NOMO-1 treated with dmso at 0.1 percent for 144 hours (cell line): ENCODE results near the gene CSDE1.

Experiments
- DNase-seq: peaks from one replicate; lab custom pipeline; 2025; ENCODE audit not compliant: unreplicated experiment; lab: John Stamatoyannopoulos, UW

CSDE1 gene

DNA sequence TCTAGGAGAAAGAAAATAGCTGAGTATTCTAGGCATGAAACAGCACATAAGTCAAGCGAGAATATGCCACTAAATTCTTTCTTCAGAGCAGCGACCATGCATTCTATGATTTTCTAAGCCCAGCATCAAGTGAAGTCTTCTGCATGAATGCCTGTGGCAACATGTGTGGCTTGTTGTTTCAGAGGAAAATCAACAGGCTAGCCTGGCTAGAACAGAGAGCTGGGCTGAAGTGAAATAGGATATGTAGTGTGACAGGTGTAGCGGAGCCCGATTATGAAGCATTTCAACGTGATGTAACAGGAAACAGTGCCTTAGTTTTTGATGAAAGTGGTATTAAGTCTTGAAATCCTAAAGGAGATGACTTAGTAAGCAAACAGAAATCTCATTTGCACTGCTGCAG is 7.0 kb downstream of the CSDE1 start:
- DNase-seq, result no peak

DNA sequence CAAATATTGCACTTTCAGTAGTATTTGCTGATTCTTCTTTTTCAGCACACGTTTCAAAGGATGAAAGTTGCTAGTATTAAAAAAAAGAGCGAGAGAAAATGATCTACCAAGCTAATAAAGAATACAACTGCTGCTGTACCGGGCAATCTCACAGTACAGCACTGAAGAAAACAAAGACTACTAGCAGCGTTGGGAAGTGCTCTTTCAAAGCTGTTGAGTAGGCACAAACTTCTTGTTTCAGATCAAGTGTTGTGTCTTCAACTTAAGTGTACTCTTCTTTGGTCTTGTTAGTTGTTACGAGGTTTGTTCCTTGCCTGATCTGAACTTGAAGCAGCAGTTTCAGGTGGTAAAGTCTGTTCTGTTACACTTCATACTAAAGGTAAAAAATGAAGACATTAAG is 7.9 kb downstream of the CSDE1 start:
- DNase-seq, result no peak

DNA sequence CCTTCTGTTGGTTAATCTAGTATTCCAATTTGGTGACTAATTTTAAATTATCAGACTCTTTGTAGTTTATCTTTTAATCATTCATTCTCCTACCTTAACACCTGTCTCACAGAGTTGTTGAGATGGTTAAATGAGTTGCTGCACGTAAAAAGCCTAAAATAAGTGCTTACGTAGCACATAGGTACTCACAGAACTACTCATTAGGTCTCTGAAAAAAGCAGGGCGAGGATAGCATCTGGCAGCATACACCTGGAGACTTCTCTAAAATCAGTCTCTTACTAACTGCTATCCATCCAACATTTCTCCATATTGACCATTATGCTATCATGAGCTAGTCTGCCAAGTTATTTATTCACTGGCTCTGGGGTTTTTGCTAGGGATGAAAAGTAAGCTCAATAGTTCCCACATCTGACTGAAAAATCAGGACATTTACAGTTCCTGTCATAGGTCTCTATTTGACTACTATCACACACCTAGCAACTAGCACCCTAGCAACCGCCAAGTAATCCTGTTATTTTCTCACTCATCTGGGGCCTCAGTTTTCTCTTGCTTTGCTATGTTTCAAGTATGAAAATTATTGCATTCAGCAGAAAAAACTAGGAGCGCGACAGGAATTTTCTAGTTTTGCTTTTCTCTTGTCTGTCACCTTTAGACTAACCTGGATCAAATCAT is 11.2 kb downstream of the CSDE1 start:
- no peak for DNase-seq

DNA sequence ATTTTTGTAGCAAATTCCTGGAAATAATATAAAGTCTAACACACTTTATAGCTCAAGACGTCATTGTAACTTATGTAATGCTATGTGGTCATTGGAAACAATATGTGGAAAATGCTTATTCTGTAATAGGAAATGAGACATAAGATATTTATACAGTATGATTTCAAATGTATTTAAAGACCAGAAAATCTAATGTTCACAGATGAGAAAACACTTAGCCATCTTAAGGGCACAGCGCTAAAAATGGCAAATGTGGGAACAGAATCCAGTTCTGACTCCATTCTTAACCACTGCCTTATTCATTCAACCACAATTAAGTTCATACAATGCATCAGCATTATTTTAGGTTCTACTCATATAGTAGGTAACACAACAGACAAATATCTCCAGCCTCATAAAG is 12.5 kb downstream of the CSDE1 start:
- DNase-seq, result no peak

DNA sequence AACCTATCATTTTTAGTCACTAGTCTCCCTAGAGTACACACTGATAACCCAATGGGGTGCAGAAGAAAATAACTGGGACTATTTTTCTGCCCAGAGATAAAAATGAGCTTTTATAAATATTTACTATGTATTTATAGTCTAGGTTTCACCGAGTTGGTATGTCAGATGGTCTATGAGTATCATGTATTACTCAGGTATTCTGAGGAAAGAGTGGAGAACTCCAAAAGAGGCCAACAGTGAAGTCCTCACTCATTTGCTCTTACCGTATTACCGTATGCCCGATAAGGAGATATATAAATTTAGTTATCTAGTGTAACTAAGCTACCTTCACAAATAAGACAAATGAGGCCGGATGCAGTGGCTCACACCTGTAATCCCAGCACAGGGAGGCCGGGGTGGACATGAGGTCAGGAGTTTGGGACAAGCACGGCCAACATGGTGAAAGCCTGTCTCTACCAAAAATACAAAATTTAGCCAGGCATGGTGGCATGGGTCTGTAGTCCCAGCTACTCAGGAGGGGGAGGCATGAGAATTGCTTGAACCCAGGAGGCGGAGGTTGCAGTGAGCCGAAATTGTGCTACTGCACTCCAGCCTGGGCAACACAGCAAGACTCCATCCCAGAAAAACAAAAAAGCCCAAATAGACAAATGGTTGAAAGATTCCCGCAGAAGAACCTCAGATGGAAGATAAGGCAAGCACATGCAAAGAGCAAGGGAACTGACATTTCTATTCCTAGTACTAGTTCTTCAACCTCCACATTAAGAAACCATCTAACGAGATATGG is 15.6 kb downstream of the CSDE1 start:
- DNase-seq, result no peak

DNA sequence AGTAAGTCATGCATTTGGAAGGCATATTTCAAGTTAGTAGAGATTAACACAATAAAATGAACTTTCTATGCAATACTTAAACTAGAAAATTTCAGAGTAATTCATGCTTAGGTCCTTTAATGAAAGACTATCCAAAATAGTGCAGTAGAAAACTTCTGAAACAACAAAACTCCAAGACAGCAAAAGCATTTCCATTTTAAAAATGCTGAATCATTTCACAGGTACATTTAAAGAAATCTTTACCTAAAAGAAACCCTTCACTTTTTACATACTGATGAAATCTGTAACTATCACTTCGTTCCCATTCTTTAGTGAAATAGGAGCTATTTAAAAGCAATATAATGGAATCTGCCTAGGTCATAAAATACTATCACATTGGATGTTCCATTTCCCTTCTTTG is 17.5 kb downstream of the CSDE1 start:
- no peak for DNase-seq

DNA sequence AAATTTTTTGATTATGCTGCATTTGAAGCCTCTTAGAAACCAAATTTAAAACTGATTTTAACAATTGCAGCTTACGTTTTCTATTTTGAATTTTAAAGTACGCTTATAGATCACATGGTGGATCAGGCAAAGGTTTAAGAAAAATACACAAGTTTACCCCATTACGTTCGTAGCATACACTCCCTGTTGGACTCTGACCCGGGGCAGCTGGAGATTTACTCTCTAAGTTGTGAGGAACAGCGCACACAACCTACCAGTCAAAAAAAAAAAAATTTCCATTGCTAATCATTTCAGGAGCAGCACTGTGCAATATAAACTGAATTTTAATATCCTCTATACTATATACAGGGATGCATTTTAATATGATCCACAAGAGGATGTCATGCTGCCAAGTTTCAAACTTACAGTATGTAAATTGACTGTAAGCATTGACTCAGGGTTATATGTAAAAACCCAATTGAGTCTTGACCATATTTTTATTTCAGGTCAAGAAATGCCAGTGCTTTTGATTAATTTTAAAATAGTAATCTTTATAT is 20.4 kb downstream of the CSDE1 start:
- no peak for DNase-seq

DNA sequence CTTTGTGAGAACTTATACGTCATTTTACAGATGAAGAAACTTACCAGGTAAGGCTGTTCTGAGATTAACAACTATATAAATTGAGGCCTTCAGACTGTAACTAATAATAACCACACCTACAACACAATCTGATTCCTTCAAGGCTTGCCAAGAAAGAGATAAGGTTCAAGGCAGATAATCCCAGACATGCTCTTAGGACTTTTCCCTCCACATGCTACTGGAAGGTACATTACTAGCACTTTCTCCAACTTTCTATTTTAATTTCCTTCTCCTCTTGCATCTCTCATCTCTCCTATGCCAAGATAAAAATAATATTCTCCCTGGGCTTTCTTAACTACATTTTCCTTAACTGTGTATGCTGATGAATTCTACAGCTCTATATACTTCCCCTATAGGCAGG is 22.3 kb downstream of the CSDE1 start:
- DNase-seq, result no peak

DNA sequence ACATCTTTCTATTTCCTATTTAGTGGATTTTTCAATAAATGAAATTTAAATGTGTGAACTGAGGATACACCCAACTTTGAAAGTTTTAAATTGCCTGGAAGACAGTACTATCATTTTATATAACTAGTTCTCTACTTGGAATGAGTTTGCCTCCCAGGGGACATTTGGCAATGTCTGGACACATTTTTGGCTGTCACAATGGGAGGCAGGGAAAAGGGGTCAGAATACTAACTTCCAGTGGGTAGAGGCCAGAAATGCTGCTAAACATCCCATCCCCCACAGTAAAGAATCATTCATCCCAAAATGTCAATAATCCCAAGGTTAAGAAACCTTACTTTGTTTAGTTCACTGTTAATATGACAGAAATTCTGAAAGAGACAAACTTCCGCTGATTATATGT is 28.0 kb downstream of the CSDE1 start:
- DNase-seq, result no peak

DNA sequence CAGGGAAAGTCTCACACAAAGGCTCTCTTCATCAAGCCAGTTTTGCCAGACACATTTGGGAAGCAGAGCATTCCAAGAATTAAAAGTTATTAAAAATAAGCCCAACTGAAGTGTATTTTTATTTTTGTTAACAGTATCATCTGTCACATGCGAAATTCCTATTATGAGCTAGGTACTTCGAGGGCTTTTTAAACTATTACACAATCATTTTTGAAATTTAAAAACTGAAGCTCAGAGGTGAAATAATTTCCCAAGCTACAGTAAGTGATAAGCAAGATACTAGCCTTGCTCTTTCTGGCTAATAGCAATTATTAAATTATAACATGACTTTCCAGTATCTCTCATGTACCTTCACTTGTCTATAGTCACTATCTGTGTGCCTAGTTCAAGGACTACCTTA is 29.2 kb downstream of the CSDE1 start:
- no peak for DNase-seq

DNA sequence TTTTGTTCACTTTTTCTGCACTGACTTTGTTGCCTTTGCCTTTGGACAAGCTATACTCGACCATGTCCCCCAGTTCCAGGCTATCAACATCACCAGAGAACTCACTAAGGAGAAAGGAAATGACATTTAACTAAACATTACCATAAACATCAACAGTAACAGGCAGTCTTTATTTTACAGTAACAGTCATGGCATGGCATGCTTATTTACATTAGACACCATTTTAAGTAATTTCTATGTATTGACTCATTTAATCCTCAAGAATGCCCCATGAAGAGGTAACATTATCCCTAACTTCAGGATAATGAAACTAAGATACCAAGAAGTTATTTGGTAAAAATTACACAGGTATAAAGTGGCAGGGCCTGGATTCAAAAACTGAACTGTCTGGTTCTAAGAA is 32.6 kb downstream of the CSDE1 start:
- DNase-seq, result no peak

DNA sequence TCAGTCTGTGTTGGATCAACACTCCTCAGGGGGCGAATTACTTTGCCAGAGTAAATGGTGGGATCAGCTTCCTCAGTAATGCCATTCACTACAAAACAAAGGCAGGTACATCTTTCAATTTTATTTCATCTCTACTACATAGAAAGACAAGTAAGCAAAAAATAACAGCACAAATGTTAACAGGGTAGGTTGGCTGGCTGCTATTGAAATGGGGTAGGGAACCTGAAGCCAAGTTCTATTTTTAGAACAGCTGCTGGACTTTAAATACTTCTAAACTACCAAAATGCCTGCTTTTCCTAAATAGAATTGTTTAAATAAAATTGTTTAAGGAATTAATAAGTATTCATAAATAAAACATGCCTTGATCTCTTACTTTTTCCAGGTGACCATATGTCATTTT is 33.9 kb downstream of the CSDE1 start:
- no peak for DNase-seq

DNA sequence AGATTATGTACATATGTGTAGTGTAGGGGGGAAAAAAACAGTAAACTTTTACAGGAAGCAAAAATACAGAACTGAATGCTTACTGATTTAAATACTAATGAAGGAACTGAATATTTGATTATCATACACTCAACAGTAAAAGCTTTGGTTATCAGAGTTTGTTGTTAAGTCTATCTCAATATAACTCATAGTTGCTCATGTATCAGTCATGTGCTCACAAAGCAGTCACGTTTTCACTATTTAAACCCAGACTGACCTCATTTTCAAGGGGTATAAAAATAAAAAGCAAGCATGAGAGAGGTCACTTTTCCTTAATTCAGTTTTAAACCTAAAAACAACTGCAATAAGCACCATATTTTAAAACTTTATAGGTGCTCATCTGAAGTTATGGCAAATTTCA is 34.3 kb downstream of the CSDE1 start:
- DNase-seq, result no peak

DNA sequence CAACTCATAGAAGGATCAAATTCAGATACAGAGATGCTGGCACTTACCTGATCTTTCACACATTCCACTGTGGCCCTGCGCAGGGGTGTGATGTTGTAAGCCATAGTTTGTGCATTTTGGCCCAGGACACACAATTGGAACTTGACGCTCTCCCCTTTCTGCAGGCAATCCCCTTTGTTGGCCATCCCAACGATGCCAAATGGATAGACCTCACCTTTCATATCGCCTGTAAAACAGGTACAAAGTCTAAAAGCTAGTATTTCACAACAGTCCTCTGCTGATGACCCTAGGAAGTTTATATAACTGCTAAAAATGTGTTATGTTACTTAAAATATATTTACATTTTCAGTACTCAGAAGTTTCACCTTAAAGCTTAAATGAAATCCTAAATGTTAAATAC is 37.3 kb downstream of the CSDE1 start:
- no peak for DNase-seq

DNA sequence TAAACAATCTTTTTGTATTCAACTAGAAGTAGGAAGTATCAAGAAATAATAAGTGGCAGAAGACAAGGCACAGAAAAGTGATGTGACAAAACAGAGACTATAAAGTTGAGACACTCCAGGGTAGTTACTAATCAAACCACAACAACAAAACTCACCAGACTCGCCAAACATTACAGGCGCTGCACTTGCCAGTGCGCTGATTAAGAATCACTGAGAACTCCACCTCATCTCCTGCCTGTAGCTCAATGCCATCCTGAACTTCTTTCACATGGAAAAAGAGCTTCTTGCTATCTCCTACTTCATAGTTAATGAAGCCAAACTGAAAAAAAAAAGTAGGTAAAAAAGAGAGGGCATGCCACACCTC is 38.4 kb downstream of the CSDE1 start:
- DNase-seq, result no peak

DNA sequence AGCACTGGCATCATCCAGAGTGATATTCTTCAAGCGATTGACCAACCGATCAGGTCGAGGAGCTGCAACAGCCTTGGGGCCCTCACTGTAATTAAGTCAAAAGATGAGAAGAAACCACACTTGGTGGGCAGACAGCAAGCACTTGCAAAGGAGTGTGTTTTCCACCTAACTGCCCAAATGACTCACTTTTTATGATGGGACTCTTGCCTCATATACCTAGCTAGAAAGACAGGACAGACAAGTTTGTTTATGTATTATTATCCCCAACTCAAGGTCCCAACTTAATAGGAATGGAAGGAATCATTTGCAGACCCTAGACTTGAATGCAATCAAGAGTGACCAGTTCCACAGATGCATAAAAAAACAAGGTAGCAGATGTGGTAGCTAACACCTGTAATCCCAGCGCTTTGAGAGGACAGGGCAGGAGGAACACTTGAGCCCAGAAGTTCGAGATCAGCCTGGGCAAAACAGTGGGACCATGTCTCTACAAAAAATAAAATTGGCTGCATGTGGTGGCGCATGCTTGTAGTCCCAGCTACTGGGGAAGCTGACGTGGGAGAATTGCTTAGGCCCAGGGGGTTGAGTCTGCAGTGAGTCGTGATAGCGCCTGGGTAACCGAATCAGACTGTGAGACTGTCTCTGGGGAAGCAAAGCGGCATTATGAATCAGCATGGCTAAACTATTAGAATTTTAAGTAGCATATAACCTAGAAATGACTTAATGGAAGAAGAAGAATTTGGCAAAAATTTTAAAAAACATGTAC is 38.9 kb downstream of the CSDE1 start:
- no peak for DNase-seq

DNA sequence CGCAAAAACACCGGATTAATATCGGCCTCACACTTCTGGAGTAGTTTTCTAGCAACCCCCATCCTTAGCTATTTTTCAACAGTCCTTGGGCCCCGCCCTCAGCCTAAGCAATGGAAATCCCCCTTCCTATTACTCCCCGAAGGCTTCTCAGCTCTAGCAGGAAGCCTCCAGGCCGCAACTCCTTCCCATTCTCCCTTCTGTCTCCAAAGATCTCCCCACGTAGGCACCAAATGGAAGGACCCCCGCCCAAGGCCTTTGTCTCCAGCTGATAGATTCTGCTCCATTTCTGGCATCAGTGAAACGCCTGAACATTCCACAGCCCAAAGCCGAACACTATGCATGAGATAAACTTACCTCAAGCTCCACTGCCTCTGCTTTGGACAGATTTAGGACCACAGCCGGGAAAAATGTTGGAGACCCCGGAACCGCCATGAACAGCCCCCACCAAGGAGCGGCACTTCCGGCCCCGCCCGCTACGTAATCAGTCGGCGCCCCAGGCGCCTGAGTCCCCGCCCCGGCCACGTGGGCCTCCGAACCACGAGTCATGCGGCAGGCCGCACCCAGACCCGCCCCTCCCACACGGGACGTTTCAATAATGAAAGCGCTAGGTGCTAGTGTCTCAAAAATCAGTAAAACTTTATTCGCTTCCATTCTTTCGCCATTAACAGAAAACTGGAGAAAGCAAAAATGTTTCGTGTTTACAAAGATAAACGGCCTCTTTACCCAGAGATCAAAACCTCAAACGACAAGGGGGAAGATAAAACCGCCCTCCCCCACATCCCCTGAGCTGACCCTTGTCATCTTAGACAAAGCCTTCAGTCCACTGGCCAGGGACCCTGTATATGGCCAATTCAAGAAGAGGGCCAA is 41.2 kb downstream of the CSDE1 start, which contains the start of gene NRAS:
Gene NRAS, minus strand, starts transcription at position 468 of the 867 bp plus-strand sequence. CDS start 611 bp downstream, outside the sequence.
- peak; percentile 87 for DNase-seq

DNA sequence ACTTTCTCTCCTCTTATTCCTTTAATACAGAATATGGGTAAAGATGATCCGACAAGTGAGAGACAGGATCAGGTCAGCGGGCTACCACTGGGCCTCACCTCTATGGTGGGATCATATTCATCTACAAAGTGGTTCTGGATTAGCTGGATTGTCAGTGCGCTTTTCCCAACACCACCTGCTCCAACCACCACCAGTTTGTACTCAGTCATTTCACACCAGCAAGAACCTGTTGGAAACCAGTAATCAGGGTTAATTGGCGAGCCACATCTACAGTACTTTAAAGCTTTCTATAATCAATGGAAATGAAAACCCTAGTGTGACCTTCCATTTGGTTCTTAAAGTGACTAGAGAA is 41.9 kb downstream of the CSDE1 start:
- DNase-seq, result no peak

DNA sequence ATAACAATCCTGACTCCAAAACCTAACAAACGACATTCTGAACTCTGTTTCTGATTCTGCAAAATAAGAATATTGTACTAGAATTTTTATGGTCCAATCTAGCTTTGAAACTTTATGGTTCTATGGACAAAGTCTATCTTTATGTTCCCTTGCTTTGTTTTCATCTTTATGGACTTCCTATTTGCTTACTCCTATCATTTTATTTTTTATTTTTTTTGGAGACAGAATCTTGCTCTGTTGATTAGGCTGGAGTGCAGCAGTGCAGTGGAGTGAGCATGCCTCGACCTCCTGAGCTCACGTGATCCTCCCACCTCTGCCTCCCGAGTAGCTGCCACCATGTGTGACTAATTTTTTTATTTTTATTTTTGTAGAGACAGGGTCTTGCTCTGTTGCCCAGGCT is 44.8 kb downstream of the CSDE1 start:
- no peak for DNase-seq

DNA sequence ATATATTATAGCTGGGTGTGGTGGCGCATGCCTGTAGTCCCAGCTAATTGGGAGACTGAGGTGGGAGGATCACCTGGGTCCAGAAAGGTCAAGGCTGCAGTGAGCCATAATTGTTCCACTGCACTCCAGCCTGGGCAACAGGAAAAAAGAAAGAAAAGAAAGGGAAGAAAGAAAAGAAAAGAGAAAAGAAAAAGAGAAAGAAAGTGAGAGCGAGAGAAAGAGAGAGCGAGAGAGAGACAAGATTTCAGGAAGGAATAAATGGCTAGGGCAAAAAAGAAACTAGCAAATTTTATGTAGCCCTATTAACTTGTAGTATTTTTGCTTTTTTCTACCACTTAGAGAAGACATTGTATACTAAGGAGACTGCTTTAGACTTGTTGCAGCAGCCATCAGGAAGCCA is 47.4 kb downstream of the CSDE1 start:
- no peak for DNase-seq

DNA sequence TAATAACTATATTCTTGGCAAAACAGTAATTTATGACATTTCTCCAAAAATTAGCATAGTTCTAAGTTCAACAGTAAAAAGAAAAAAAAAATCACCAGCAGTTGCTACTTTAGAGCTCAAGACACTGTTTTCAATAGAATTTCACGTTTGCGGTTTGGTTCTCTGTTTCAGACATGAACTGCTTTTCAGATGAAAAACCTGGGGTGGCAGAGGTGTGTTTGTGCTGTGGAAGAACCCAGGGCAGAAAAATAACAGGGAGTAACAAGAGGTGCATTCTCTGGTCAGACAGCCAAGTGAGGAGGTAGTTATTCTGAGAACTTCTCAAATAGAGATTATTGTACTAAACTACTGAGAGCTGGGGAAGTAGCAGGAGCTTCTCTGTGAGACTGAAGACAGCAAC is 50.2 kb downstream of the CSDE1 start:
- no peak for DNase-seq
